GM13977 (cell line): Measurements from ENCODE around the gene ESX1.

Experiments
- DNase-seq: peaks from one replicate; pipeline ENCODE4 v3.0.0; 2012; ENCODE audit warnings: low spot score
- CTCF ChIP-seq: IDR thresholded peaks from 2 replicates; pipeline ENCODE4 v1.5.1; 2012; ENCODE audit warnings: mild to moderate bottlenecking, control low read depth; ENCODE audit not compliant: insufficient read depth; ENCODE audit errors: extremely low read depth, missing control alignments
- in situ Hi-C: fragments of 300-500 bp; cut with MboI; formaldehyde crosslinking; loops from one replicate; pipeline ENCODE4 v1.12.0; 2022; ENCODE audit warnings: low sequenced_read_pairs, low pct_unique_long_range_greater_than_20kb, mixed read lengths, inconsistent platforms; ENCODE audit not compliant: unreplicated experiment

The ESX1 gene

GRCh38 chrX:104254442-104255115 is at the start of gene ESX1:
TSS of gene ESX1 (minus strand) at chrX:104254933. CDS start at chrX:104254849, 84 bp downstream.
- DNase-seq, result no peak
- in situ Hi-C loops, result no loop called here
- TF ChIP-seq CTCF, result no peak

- no peak for TF ChIP-seq CTCF
- in situ Hi-C loops, result no loop called here
- DNase-seq, result no peak
These were observed 40.9 kb upstream of the ESX1 start for GRCh38 chrX:104295636-104296035.

DNA sequence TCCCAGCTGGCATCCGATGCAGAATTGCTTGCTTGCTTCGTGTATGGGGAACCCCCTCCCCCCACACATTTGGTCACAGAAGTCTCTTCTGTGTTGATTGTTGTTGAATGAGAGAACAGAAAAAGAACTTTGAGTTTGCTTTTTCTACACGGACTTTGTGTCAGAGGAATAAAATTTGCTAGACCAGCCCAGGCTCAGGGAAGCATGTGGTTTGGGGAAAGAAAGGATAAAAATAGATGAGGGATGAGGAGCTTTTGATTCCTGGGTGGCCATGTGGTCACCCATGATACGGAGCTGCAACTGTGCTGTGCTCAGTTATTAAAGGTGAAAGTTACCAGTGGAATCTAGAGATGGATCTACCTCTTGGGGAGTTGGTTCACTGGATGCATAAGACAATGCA is 34.2 kb upstream of the ESX1 start:
- in situ Hi-C loops, result no loop called here
- TF ChIP-seq CTCF, result no peak
- DNase-seq, result no peak

DNA sequence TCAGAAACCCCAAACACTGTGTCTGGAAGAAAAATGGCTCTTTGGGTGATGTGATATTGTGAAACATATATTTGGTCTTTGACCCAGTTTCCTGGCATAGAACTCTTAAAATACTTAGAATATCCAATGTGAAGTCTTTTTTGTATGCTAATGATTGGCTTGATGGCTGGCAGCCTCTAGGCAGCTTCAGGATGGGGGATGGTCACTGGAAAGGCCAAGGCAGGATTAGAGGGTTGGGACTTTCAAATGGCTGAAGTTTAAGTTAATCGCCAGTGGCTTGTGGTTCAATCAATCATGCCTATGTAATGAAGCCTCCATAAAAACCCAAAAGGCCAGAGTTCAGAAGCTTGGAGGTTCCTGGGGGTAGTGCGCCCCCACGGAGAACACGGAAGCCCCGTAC is 33.5 kb upstream of the ESX1 start:
- DNase-seq, result no peak
- in situ Hi-C loops, result no loop called here
- no peak for TF ChIP-seq CTCF

GRCh38 chrX:104285201-104285600 is 30.5 kb upstream of the ESX1 start:
- in situ Hi-C loops, result no loop called here
- no peak for TF ChIP-seq CTCF
- DNase-seq, result no peak

DNA sequence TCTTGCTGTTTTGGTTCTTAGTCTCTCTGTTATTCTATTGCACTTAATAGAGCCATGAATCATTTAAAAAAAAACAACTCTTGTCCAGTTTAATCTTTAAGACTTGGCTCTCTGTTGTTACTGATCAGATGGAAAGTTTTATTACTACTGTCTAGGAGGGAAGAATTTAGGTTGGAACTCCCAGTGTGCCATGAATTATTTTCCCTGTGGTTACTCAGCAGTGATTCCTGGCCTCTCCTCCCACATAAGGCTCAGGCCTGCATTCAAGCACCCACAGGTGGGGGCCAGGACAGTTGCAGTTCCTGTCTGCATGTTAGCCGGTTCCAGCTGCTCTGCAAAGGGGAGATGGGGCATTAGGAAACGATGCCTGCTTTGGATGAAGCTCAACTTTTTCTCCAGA is 29.8 kb upstream of the ESX1 start:
- in situ Hi-C loops, result no loop called here
- no peak for DNase-seq

More for the DNA sequence above, 29.8 kb upstream of the ESX1 start:
- no peak for TF ChIP-seq CTCF
